H1 (cell line): Measurements from ENCODE around the gene FUBP3. TPM values are rescaled to one million over a fixed set of nuclear protein-coding genes. Genes with fewer than 3 reads are reported as not detected.
A peak's percentile ranks its signal among the peaks of the same experiment; 100 is the strongest.

Experiments used
- CTCF ChIA-PET: fragments of 300-600 bp; sonication (Branson Sonifier 250); formaldehyde crosslinking; loops from one replicate; lab custom pipeline; 2021; ENCODE audit not compliant: partially characterized antibody; lab: Charles Lee
- POLR2A ChIA-PET: fragments of 300-600 bp; sonication (Branson Sonifier 250); formaldehyde crosslinking; loops from one replicate; lab custom pipeline; 2021; ENCODE audit warnings: inconsistent platforms; ENCODE audit not compliant: partially characterized antibody; lab: Charles Lee
- DNase-seq, 2 experiments: peaks; one replicate each; pipeline versions ENCODE4 v3.0.0 to v3.0.0-alpha.2; 2010 to 2022; ENCODE audit warnings: low spot score in 2 of 2, low read depth in 1 of 2, mixed read lengths in 1 of 2
- FAIRE-seq: peaks from 2 replicates; lab custom pipeline; 2011; peaks lifted over from hg19 to GRCh38; lab: Jason Lieb, UNC
- H2AFZ ChIP-seq: 2 replicates; pipeline ENCODE4 v1.8.1; 2012; ENCODE audit warnings: low read length, inconsistent platforms
- H2AK5ac ChIP-seq: 2 replicates; pipeline ENCODE4 v1.6.1; 2013; ENCODE audit warnings: low read depth, low read length
- H2BK120ac ChIP-seq: replicated peaks from 2 replicates; pipeline ENCODE3; 2013; ENCODE audit warnings: low read depth, low read length, inconsistent platforms
- H2BK12ac ChIP-seq: 2 replicates; pipeline ENCODE4 v1.6.1; 2013; ENCODE audit warnings: low read depth, low read length
- H2BK15ac ChIP-seq: 2 replicates; pipeline ENCODE4 v1.6.1; 2013; ENCODE audit warnings: low read length
- H2BK20ac ChIP-seq: 2 replicates; pipeline ENCODE4 v1.6.1; 2013; ENCODE audit warnings: low read length
- H2BK5ac ChIP-seq: 2 replicates; pipeline ENCODE4 v1.6.1; 2013; ENCODE audit warnings: low read depth, low read length
- H3K14ac ChIP-seq: 2 replicates; pipeline ENCODE4 v1.6.1; 2013; ENCODE audit warnings: inconsistent platforms; ENCODE audit not compliant: insufficient read length
- H3K18ac ChIP-seq: 2 replicates; pipeline ENCODE4 v1.6.1; 2013; ENCODE audit warnings: low read length; ENCODE audit errors: extremely low read depth
- H3K23ac ChIP-seq: 2 replicates; pipeline ENCODE4 v1.6.1; 2013; ENCODE audit warnings: inconsistent platforms; ENCODE audit not compliant: insufficient read length
- H3K23me2 ChIP-seq: 2 replicates; pipeline ENCODE4 v1.6.1; 2013; ENCODE audit warnings: low read depth, low read length
- H3K27ac ChIP-seq: 2 replicates; pipeline ENCODE4 v1.6.1; 2011; ENCODE audit warnings: low read depth, low read length, inconsistent platforms
- H3K27me3 ChIP-seq, 4 experiments: replicated peaks in 1 of 4; 1 replicate in 1 of 4; 2 replicates in 3 of 4; pipeline versions ENCODE4 v1.6.1 to v1.8.1; 2011 to 2013; ENCODE audit warnings: low read length in 3 of 4, mild to moderate bottlenecking in 3 of 4, inconsistent platforms in 2 of 4, mixed read lengths in 2 of 4, moderate library complexity in 1 of 4; ENCODE audit not compliant: control insufficient read depth in 3 of 4, insufficient read depth in 3 of 4; ENCODE audit errors: extremely low read depth in 1 of 4
- H3K36me3 ChIP-seq, 4 experiments: 2 replicates each; pipeline versions ENCODE4 v1.6.1 to v1.8.1; 2011 to 2013; ENCODE audit warnings: mild to moderate bottlenecking in 4 of 4, low read length in 3 of 4, moderate library complexity in 2 of 4, control low read depth in 1 of 4, inconsistent platforms in 1 of 4; ENCODE audit not compliant: insufficient read depth in 4 of 4, control insufficient read depth in 2 of 4
- H3K4ac ChIP-seq: replicated peaks from 2 replicates; pipeline ENCODE3; 2013; ENCODE audit warnings: low read length, low read depth, mixed read lengths, inconsistent platforms; ENCODE audit not compliant: insufficient read length
- H3K4me1 ChIP-seq, 4 experiments: replicated peaks in 1 of 4; 1 replicate in 1 of 4; 2 replicates in 3 of 4; pipeline versions ENCODE4 v1.6.1 to v1.8.1; 2011 to 2013; ENCODE audit warnings: low read length in 3 of 4, inconsistent platforms in 2 of 4, mixed read lengths in 1 of 4; ENCODE audit not compliant: insufficient read depth in 4 of 4, control insufficient read depth in 3 of 4
- H3K4me2 ChIP-seq, 2 experiments: 2 replicates each; pipeline versions ENCODE4 v1.6.1 to v1.8.1; 2011 to 2013; ENCODE audit warnings: low read depth in 2 of 2, low read length in 2 of 2, control low read depth in 1 of 2, inconsistent platforms in 1 of 2, mild to moderate bottlenecking in 1 of 2; ENCODE audit not compliant: insufficient read depth in 1 of 2
- H3K4me3 ChIP-seq, 4 experiments: fragments of 200-600, 300-600 bp in 1 of 4; sonication (generic), shearing (Covaris generic), sonication (Bioruptor Twin) in 1 of 4; 2 replicates each; pipeline versions ENCODE4 v1.5.1 to v1.8.1; 2011 to 2016; ENCODE audit warnings: low read length in 4 of 4, low read depth in 3 of 4, control low read depth in 2 of 4, inconsistent platforms in 2 of 4, mild to moderate bottlenecking in 2 of 4, mixed read lengths in 1 of 4, moderate library complexity in 1 of 4; ENCODE audit not compliant: insufficient read depth in 2 of 4; ENCODE audit errors: extremely low read depth in 1 of 4
- H3K56ac ChIP-seq: replicated peaks from 2 replicates; pipeline ENCODE3; 2013; ENCODE audit warnings: low read depth, mild to moderate bottlenecking, mixed read lengths, low read length, inconsistent platforms; ENCODE audit not compliant: insufficient read length
- H3K79me1 ChIP-seq: 2 replicates; pipeline ENCODE4 v1.6.1; 2013; ENCODE audit warnings: low read depth, low read length, control low read depth
- H3K79me2 ChIP-seq, 2 experiments: 2 replicates each; pipeline versions ENCODE4 v1.6.1 to v1.8.1; 2012 to 2013; ENCODE audit warnings: low read length in 2 of 2, mild to moderate bottlenecking in 2 of 2, inconsistent platforms in 1 of 2; ENCODE audit not compliant: insufficient read depth in 2 of 2, control insufficient read depth in 1 of 2
- H3K9ac ChIP-seq, 4 experiments: replicated peaks in 1 of 4; 1 replicate in 1 of 4; 2 replicates in 3 of 4; pipeline versions ENCODE4 v1.6.1 to v1.8.1; 2011 to 2013; ENCODE audit warnings: low read depth in 3 of 4, low read length in 3 of 4, control low read depth in 2 of 4, mild to moderate bottlenecking in 2 of 4, moderate library complexity in 2 of 4, inconsistent platforms in 1 of 4; ENCODE audit errors: extremely low read depth in 1 of 4
- H3K9me3 ChIP-seq, 2 experiments: 2 replicates each; pipeline versions ENCODE4 v1.6.1 to v1.8.1; 2012 to 2013; ENCODE audit warnings: mild to moderate bottlenecking in 2 of 2, moderate library complexity in 2 of 2, control low read depth in 1 of 2, inconsistent platforms in 1 of 2, low read depth in 1 of 2, low read length in 1 of 2, mixed read lengths in 1 of 2; ENCODE audit not compliant: insufficient read depth in 2 of 2
- H4K20me1 ChIP-seq, 2 experiments: replicated peaks in 1 of 2; 2 replicates each; pipeline versions ENCODE3 to v1.8.1; 2011 to 2013; ENCODE audit warnings: inconsistent platforms in 2 of 2, low read length in 2 of 2, mild to moderate bottlenecking in 1 of 2; ENCODE audit not compliant: insufficient read depth in 2 of 2, control insufficient read depth in 1 of 2
- H4K5ac ChIP-seq: 2 replicates; pipeline ENCODE4 v1.6.1; 2013; ENCODE audit warnings: low read length, low read depth, mixed read lengths, inconsistent platforms; ENCODE audit not compliant: insufficient read length
- H4K8ac ChIP-seq: 2 replicates; pipeline ENCODE4 v1.8.0; 2013; ENCODE audit warnings: mild to moderate bottlenecking, moderate library complexity, low read length, inconsistent platforms; ENCODE audit not compliant: insufficient read depth; ENCODE audit errors: extremely low read depth
- H4K91ac ChIP-seq: replicated peaks from 2 replicates; pipeline ENCODE3; 2013; ENCODE audit warnings: low read length, mixed read lengths, inconsistent platforms; ENCODE audit not compliant: insufficient read length
- BRCA1 ChIP-seq: IDR thresholded peaks from 2 replicates; pipeline ENCODE4 v1.6.1; 2012; ENCODE audit warnings: low read depth, low read length, improper control_type of control experiment
- CEBPB ChIP-seq: IDR thresholded peaks from 2 replicates; pipeline ENCODE4 v1.6.1; 2012; ENCODE audit warnings: low read depth, low read length
- CREB1 ChIP-seq: IDR thresholded peaks from 2 replicates; pipeline ENCODE4 v1.6.1; 2012; ENCODE audit warnings: inconsistent platforms
- RAD21 ChIP-seq, 2 experiments: IDR thresholded peaks in 1 of 2; conservative IDR thresholded peaks in 1 of 2; 2 replicates each; pipeline ENCODE4 v1.6.1; 2011; ENCODE audit warnings: low read depth in 2 of 2, low read length in 2 of 2, improper control_type of control experiment in 1 of 2, inconsistent platforms in 1 of 2, mild to moderate bottlenecking in 1 of 2, moderate library complexity in 1 of 2
- TBP ChIP-seq: IDR thresholded peaks from 2 replicates; pipeline ENCODE4 v1.6.1; 2011; ENCODE audit warnings: low read depth, low read length, improper control_type of control experiment
- WGBS, 2 experiments: shearing (Covaris generic) in 1 of 2; methylation state at CpG; one replicate each; pipeline versions ENCODE4 v1.1.6 to v1.1.7; 2013 to 2015; ENCODE audit warnings: low lambda C conversion rate in 2 of 2, mixed read lengths in 2 of 2, inconsistent platforms in 1 of 2, low coverage in 1 of 2, missing lambda C conversion rate in 1 of 2; ENCODE audit not compliant: insufficient replicate concordance in 2 of 2, insufficient coverage in 1 of 2, insufficient read length in 1 of 2; ENCODE audit errors: extremely low coverage in 1 of 2, missing lambda C conversion rate in 1 of 2; 5-methylcytosine and 5-hydroxymethylcytosine counted together
- polyA plus RNA-seq, 7 experiments: library from polyadenylated mRNA; depleted of rRNA in 3 of 7; stranded (reverse) in 5 of 7; unstranded in 2 of 7; fragments of >200 nt in 5 of 7; fragments of 200-250 nt in 2 of 7; gene quantifications; 1 replicate in 5 of 7; 2 replicates in 1 of 7; 4 replicates in 1 of 7; pipeline versions ENCODE4 v1.2.1 to v1.2.3, GENCODE V29; 2011 to 2013; ENCODE audit warnings: missing spikeins in 2 of 7, mixed read lengths in 2 of 7
- total RNA-seq: library from RNA; stranded (reverse); fragmentation: NEBNext Ultra II Directional; extraction: Animal tissue kit (Norgen Biotek cat#: 25700); gene quantifications from 2 replicates; pipeline ENCODE4 v1.2.1, GENCODE V29; 2021
- TF ChIP-seq, protein P1 (sequence below): IDR thresholded peaks from 2 replicates; pipeline ENCODE4 v1.6.1; 2012; ENCODE audit warnings: inconsistent platforms
- TF ChIP-seq, protein P2 (sequence below), 3 experiments: IDR thresholded peaks; 1 replicate in 2 of 3; 2 replicates in 1 of 3; pipeline versions ENCODE4 v1.5.1 to v1.6.1; 2011; ENCODE audit warnings: low read length in 3 of 3, mild to moderate bottlenecking in 3 of 3, inconsistent platforms in 2 of 3, low read depth in 1 of 3, moderate library complexity in 1 of 3; ENCODE audit not compliant: insufficient read depth in 1 of 3; ENCODE audit errors: control extremely low read depth in 1 of 3

FUBP3 gene
- total and polyA plus RNA-seq, 2 of the 8 experiments (the other 6 are each of a cell fraction or from before 2014, with no cell fraction given) = 23.7 to 76.4 TPM

DNA sequence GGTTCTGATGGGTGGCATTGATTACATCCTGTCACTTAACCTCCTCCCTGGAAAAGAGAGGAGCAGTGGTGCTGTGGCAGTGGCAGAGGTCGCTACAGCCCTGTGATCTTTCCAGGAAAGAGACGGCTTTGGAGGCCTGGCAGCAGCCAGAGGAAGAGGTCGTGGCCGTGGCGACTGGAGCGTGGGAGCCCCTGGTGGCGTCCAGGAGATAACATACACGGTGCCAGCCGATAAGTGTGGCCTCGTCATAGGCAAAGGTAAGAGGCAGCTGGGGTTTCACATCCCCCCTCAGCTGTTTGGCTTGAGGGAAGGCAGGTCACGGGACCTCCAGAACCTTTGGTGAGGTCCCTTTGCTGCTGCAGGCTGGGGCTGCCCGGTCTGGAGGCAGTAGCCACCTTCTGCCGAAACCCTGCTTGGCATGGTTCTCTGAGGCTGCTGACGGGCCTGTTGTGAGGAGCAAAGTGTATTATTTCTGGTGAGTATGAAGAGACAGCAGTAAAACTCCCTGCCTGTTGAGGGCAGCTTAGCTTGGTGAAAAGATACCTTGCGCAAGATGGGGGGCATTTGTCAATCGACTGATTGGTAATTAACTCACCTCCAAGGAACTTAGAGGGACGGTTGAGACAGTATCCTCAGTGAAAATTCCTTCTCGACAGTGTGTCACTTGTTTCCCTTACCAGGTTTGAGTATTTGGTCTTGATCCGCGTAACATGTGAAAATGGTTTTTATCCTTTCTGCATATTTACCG, 47.0 kb downstream of the FUBP3 start:
- Histone ChIP-seq H3K4me2 (no peak overlapping the region), H3K14ac (no peak overlapping the region), H2BK120ac (no peak overlapping the region), H3K56ac (no peak overlapping the region), H3K23ac (no peak overlapping the region), H3K79me2 (no peaks in the 10 kb centered on the region), H3K27me3 (no peaks in the 10 kb centered on the region), H2BK15ac (no peak overlapping the region), H3K18ac (no peak overlapping the region), H3K9ac (no peak overlapping the region; a peak in 1 of 7 replicates), H3K27ac (no peak overlapping the region; the same call in 1 of the 2 replicates), H2AK5ac (no peak overlapping the region), H2BK12ac (no peak overlapping the region), H3K4me1 (peaks cover 12 to 27% (median 18%) of the 10 kb centered on the region in 4 experiments), H3K36me3 (peaks cover 14 to 62% (median 44%) of the 10 kb centered on the region in 4 experiments), H3K4me3 (no peak overlapping the region), H3K9me3 (no peaks in the 10 kb centered on the region), H2BK20ac (no peak overlapping the region), H4K8ac (no peak overlapping the region), H4K5ac (no peak overlapping the region), H4K91ac (peak overlapping the region; percentile 29), H3K4ac (no peak overlapping the region), H3K79me1 (peaks cover 5% of the 10 kb centered on the region), H2BK5ac (no peak overlapping the region), H4K20me1 (peaks cover 0 to 7% of the 10 kb centered on the region in 2 experiments), H3K23me2 (no peaks in the 10 kb centered on the region), H2AFZ (no peak overlapping the region)
- FAIRE-seq (no peak), DNase-seq (no peak)
- TF ChIP-seq, protein P1, sequence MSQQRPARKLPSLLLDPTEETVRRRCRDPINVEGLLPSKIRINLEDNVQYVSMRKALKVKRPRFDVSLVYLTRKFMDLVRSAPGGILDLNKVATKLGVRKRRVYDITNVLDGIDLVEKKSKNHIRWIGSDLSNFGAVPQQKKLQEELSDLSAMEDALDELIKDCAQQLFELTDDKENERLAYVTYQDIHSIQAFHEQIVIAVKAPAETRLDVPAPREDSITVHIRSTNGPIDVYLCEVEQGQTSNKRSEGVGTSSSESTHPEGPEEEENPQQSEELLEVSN = no peak
- TF ChIP-seq CEBPB (peak; percentile 59), RAD21 (IDR thresholded peaks at IDR 0.05 in 1 of 2, conservative IDR thresholded peaks at IDR 0.05 in 1 of 2; ENCODE audit: low read depth in 2 of 2, low read length in 2 of 2) (peak; percentile 45 to 51), BRCA1 (no peak), CREB1 (no peak), TBP (no peak)
- TF ChIP-seq, protein P2, sequence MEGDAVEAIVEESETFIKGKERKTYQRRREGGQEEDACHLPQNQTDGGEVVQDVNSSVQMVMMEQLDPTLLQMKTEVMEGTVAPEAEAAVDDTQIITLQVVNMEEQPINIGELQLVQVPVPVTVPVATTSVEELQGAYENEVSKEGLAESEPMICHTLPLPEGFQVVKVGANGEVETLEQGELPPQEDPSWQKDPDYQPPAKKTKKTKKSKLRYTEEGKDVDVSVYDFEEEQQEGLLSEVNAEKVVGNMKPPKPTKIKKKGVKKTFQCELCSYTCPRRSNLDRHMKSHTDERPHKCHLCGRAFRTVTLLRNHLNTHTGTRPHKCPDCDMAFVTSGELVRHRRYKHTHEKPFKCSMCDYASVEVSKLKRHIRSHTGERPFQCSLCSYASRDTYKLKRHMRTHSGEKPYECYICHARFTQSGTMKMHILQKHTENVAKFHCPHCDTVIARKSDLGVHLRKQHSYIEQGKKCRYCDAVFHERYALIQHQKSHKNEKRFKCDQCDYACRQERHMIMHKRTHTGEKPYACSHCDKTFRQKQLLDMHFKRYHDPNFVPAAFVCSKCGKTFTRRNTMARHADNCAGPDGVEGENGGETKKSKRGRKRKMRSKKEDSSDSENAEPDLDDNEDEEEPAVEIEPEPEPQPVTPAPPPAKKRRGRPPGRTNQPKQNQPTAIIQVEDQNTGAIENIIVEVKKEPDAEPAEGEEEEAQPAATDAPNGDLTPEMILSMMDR (IDR thresholded peaks at IDR 0.05; ENCODE audit: control extremely low read depth in 1 of 3, insufficient read depth in 1 of 3, low read depth in 1 of 3, low read length in 3 of 3) = peak in 2 of 3 experiments; percentile 17 to 43; a peak in 2 of 4 replicates
- WGBS, 2 experiments = 87% methylated on average over 21 of the region's 21 CpGs; no CpG with 5 or more reads in 1 of the 2 experiments
- ChIA-PET CTCF (interaction anchor here (0.6 to 6.7 kb wide), 12 partner anchors 9 to 166 kb away, joined by 3 to 30 read pairs (median 4); no protein-coding TSS in a partner anchor), POLR2A (interaction anchor here (1.3 to 1.5 kb wide), 3 partner anchors 10 to 59 kb away, joined by 3 to 5 read pairs (median 4); no protein-coding TSS in a partner anchor)
